A549 treated with ZK216348 at 1 μM for 4 hours (cell line): Measurements from ENCODE around the gene HORMAD1. TPM values are rescaled to one million over a fixed set of nuclear protein-coding genes. Genes with fewer than 3 reads are reported as not detected.

Source experiments
- total RNA-seq: library from RNA; stranded (reverse); fragments of 200-300 nt; extraction: Qiagen RNA extraction; gene quantifications from 5 replicates; pipeline ENCODE4 v1.2.3, GENCODE V29; 2022; ENCODE audit warnings: low read depth

HORMAD1 gene
- 5.2 to 10.7 TPM (median 7.7 TPM) in 5 replicates for total RNA-seq

GRCh38 chr1:150720703-150721102 is at the start of gene HORMAD1:
HORMAD1 (minus strand) TSS chr1:150720895; CDS start chr1:150719505, 1,390 bp downstream.

GRCh38 chr1:150765296-150765976 is 44.7 kb upstream of the HORMAD1 start, which contains the start of gene CTSS:
CTSS (minus strand) TSS chr1:150765778; CDS start chr1:150764763, 1,015 bp downstream.

GRCh38 chr1:150696995-150697927 is 23.4 kb downstream of the HORMAD1 start, which contains the start of gene GOLPH3L:
GOLPH3L (minus strand) TSS chr1:150697154; CDS start chr1:150694838, 2,316 bp downstream.

Other genes starting within 250 kb of the HORMAD1 start
- gene TARS2, start 233.5 kb downstream of the HORMAD1 start, total RNA-seq: 15.2 to 24.4 TPM (median 23.7 TPM) in 5 replicates
- 1.7 to 2.1 TPM (median 1.8 TPM) in 5 replicates for gene ECM1, start 212.8 kb downstream of the HORMAD1 start, total RNA-seq
- not detected in 5 replicates for gene FALEC, start 205.1 kb downstream of the HORMAD1 start, total RNA-seq
- gene ADAMTSL4, start 171.5 kb downstream of the HORMAD1 start, total RNA-seq: 2.2 to 6.3 TPM (median 4.8 TPM) in 5 replicates
- gene MCL1, start 141.3 kb downstream of the HORMAD1 start, total RNA-seq: 150 to 264 TPM (median 227 TPM) in 5 replicates
- gene ENSA, start 91.3 kb downstream of the HORMAD1 start, total RNA-seq: 133 to 165 TPM (median 137 TPM) in 5 replicates
- gene GOLPH3L, start 23.7 kb downstream of the HORMAD1 start, total RNA-seq: 11.1 to 18.8 TPM (median 17.4 TPM) in 5 replicates
- 14.5 to 19.6 TPM (median 17.9 TPM) in 5 replicates for gene CTSS, start 44.9 kb upstream of the HORMAD1 start, total RNA-seq
- gene CTSK, start 87.4 kb upstream of the HORMAD1 start, total RNA-seq: 1.5 to 3.1 TPM (median 1.7 TPM) in 5 replicates
- gene ARNT, start 155.7 kb upstream of the HORMAD1 start, total RNA-seq: 9.9 to 14.7 TPM (median 12.3 TPM) in 5 replicates
- gene CTXND2, start 166.2 kb upstream of the HORMAD1 start, total RNA-seq: 0.12 TPM in 1 of 5 replicates, not detected in the others
- 22.0 to 26.5 TPM (median 25.5 TPM) in 5 replicates for gene SETDB1, start 205.5 kb upstream of the HORMAD1 start, total RNA-seq